A549 (cell line): ENCODE data around the gene SPSB2. TPM values are rescaled to one million over a fixed set of nuclear protein-coding genes. Genes with fewer than 3 reads are reported as not detected.

Experiments used
- ATOH8 ChIP-seq: fragments of 250-450 bp; sonication (Bioruptor Pico); IDR thresholded peaks from 2 replicates; pipeline ENCODE4 v1.5.0; 2020; ENCODE audit warnings: low read depth, mild to moderate bottlenecking, moderate library complexity
- BCL3 ChIP-seq: fragments of >200 bp; sonication (Bioruptor Twin); formaldehyde crosslinking; IDR thresholded peaks from 3 replicates; pipeline ENCODE4 v1.6.1; 2016
- BHLHE40 ChIP-seq: IDR thresholded peaks from 2 replicates; pipeline ENCODE4 v1.6.1; 2012; ENCODE audit warnings: low read depth, low read length, inconsistent platforms
- CBX2 ChIP-seq: fragments of 200-600 bp; sonication (generic); IDR thresholded peaks from 2 replicates; pipeline ENCODE4 v1.6.1; 2016; ENCODE audit warnings: low read depth, mild to moderate bottlenecking, borderline replicate concordance
- CBX8 ChIP-seq: fragments of 200-600 bp; sonication (generic); IDR thresholded peaks from 2 replicates; pipeline ENCODE4 v1.6.1; 2016
- CEBPB ChIP-seq, 2 experiments: fragments of >200 bp in 1 of 2; sonication (Bioruptor Twin) in 1 of 2; formaldehyde crosslinking in 1 of 2; IDR thresholded peaks; 2 replicates each; pipeline ENCODE4 v1.6.1; 2012 to 2016
- CTCF ChIP-seq: fragments of >200 bp; sonication (Bioruptor Twin); formaldehyde crosslinking; IDR thresholded peaks from 3 replicates; pipeline ENCODE4 v1.5.1; 2016
- ELK1 ChIP-seq: fragments of 150-350 bp; IDR thresholded peaks from 2 replicates; pipeline ENCODE4 v1.6.1; 2014; ENCODE audit warnings: low read depth, mild to moderate bottlenecking, low read length
- ESRRA ChIP-seq: fragments of 150-350 bp; IDR thresholded peaks from 2 replicates; pipeline ENCODE4 v1.6.1; 2014; ENCODE audit warnings: mild to moderate bottlenecking, low read length, borderline replicate concordance
- FOSL2 ChIP-seq, 2 experiments: fragments of 450-650 bp in 1 of 2; fragments of >200 bp in 1 of 2; sonication (Bioruptor Twin) in 1 of 2; formaldehyde crosslinking; IDR thresholded peaks; 2 replicates each; pipeline versions ENCODE4 v1.5.0 to v1.6.1; 2016 to 2020; ENCODE audit warnings: mild to moderate bottlenecking in 1 of 2, moderate library complexity in 1 of 2
- FOXS1 ChIP-seq: fragments of 250-450 bp; sonication (Bioruptor Pico); IDR thresholded peaks from 2 replicates; pipeline ENCODE4 v1.5.0; 2020; ENCODE audit warnings: mild to moderate bottlenecking, moderate library complexity
- GATA3 ChIP-seq: IDR thresholded peaks from 2 replicates; pipeline ENCODE4 v1.6.1; 2012; ENCODE audit warnings: borderline replicate concordance
- HDAC2 ChIP-seq: fragments of 200-600 bp; sonication (generic); IDR thresholded peaks from 2 replicates; pipeline ENCODE4 v1.6.1; 2016
- HOXA7 ChIP-seq: fragments of 250-450 bp; sonication (Bioruptor Pico); IDR thresholded peaks from 2 replicates; pipeline ENCODE4 v1.5.0; 2020; ENCODE audit warnings: mild to moderate bottlenecking, moderate library complexity
- HOXB13 ChIP-seq: fragments of 250-450 bp; sonication (Bioruptor Pico); IDR thresholded peaks from 2 replicates; pipeline ENCODE4 v1.5.0; 2020; ENCODE audit warnings: low read depth, mild to moderate bottlenecking, moderate library complexity
- HOXB5 ChIP-seq: fragments of 250-450 bp; sonication (Bioruptor Pico); IDR thresholded peaks from 2 replicates; pipeline ENCODE4 v1.5.0; 2020; ENCODE audit warnings: mild to moderate bottlenecking, moderate library complexity
- JUNB ChIP-seq: fragments of >200 bp; sonication (Bioruptor Twin); formaldehyde crosslinking; IDR thresholded peaks from 2 replicates; pipeline ENCODE4 v1.6.1; 2016
- KDM1A ChIP-seq: fragments of 200-600 bp; sonication (generic); IDR thresholded peaks from 2 replicates; pipeline ENCODE4 v1.6.1; 2016; ENCODE audit warnings: low read depth, mild to moderate bottlenecking
- MAFK ChIP-seq: fragments of 450-650 bp; IDR thresholded peaks from 2 replicates; pipeline ENCODE4 v1.6.1; 2014; ENCODE audit not compliant: partially characterized antibody
- MAX ChIP-seq: IDR thresholded peaks from 2 replicates; pipeline ENCODE4 v1.6.1; 2012
- NFE2L2 ChIP-seq: fragments of 150-350 bp; conservative IDR thresholded peaks from 2 replicates; pipeline ENCODE4 v1.6.1; 2014; ENCODE audit warnings: low read length
- NR3C1 ChIP-seq: fragments of >200 bp; sonication (Bioruptor Twin); formaldehyde crosslinking; IDR thresholded peaks from 3 replicates; pipeline ENCODE4 v1.6.1; 2017
- PBX3 ChIP-seq: IDR thresholded peaks from 2 replicates; pipeline ENCODE4 v1.6.1; 2012
- PHF8 ChIP-seq: fragments of 200-600 bp; sonication (generic); IDR thresholded peaks from 2 replicates; pipeline ENCODE4 v1.6.1; 2016; ENCODE audit warnings: low read depth, mild to moderate bottlenecking, antibody characterized with exemption, moderate library complexity, borderline replicate concordance
- RCOR1 ChIP-seq: fragments of 150-350 bp; IDR thresholded peaks from 2 replicates; pipeline ENCODE4 v1.6.1; 2014; ENCODE audit warnings: antibody characterized with exemption, low read length, low read depth
- REST ChIP-seq: fragments of 200-600 bp; sonication (generic); IDR thresholded peaks from 2 replicates; pipeline ENCODE4 v1.6.1; 2016; ENCODE audit warnings: antibody characterized with exemption, mild to moderate bottlenecking, moderate library complexity
- RFX5 ChIP-seq: fragments of 450-650 bp; IDR thresholded peaks from 2 replicates; pipeline ENCODE4 v1.7.1; 2014; ENCODE audit warnings: antibody characterized with exemption, mild to moderate bottlenecking, moderate library complexity
- RNF2 ChIP-seq: fragments of 200-600 bp; sonication (generic); IDR thresholded peaks from 2 replicates; pipeline ENCODE4 v1.6.1; 2016; ENCODE audit warnings: low read depth, mild to moderate bottlenecking, antibody characterized with exemption, moderate library complexity, borderline replicate concordance
- USF2 ChIP-seq: fragments of 450-650 bp; IDR thresholded peaks from 2 replicates; pipeline ENCODE4 v1.6.1; 2014; ENCODE audit warnings: antibody characterized with exemption
- ZC3H11A ChIP-seq: fragments of 450-650 bp; IDR thresholded peaks from 2 replicates; pipeline ENCODE4 v1.6.1; 2014; ENCODE audit warnings: antibody characterized with exemption, mild to moderate bottlenecking
- polyA plus RNA-seq, 4 experiments: library from polyadenylated mRNA; depleted of rRNA in 3 of 4; stranded (reverse); fragments of >200 nt; fragmentation: RNase III in 1 of 4; extraction: RNeasy Plus Mini Kit Qiagen cat#74134 plus additional on column Dnase treatment in 1 of 4; gene quantifications; 2 replicates in 3 of 4; 3 replicates in 1 of 4; pipeline ENCODE4 v1.2.3, GENCODE V29; 2011 to 2017

The SPSB2 gene
- polyA plus RNA-seq, 2 of the 4 experiments (the other 2 are of a cell fraction), result 16.8 to 21.8 TPM

- TF ChIP-seq REST (no peak), RCOR1 (no peak), NR3C1 (no peak), CTCF (peak; percentile 95), BCL3 (peak; percentile 87; the same call in 1 of the 3 replicates), GATA3 (no peak), RFX5 (no peak), MAFK (peak; percentile 100), HDAC2 (no peak), HOXA7 (CRISPR knock-in tag) (no peak), CBX2 (no peak), CBX8 (no peak), HOXB5 (no peak), ATOH8 (CRISPR knock-in tag) (no peak), RNF2 (no peak), FOXS1 (CRISPR knock-in tag) (no peak), ESRRA (no peak), KDM1A (no peak), MAX (peak; percentile 71), HOXB13 (CRISPR knock-in tag) (0 out of 2 replicates have a peak, but pooled peaks have one; percentile 22), JUNB (no peak), USF2 (peak; percentile 91), PHF8 (no peak), CEBPB (IDR thresholded peaks at IDR 0.05) (peak; percentile 97 to 99), FOSL2 (IDR thresholded peaks at IDR 0.05) (no peak), FOSL2 (CRISPR knock-in tag; IDR thresholded peaks at IDR 0.05) (peak; percentile 82), ELK1 (no peak), ZC3H11A (no peak), NFE2L2 (peak; percentile 97), BHLHE40 (peak; percentile 93), PBX3 (0 out of 2 replicates have a peak, but pooled peaks have one; percentile 45)
These were observed 17.9 kb upstream of the SPSB2 start (continued) for GRCh38 chr12:6890789-6891645.
